MM.1S (cell line): ENCODE measurements around the gene CNNM2.

Source experiments
- DNase-seq: peaks from one replicate; pipeline ENCODE4 v3.0.0-alpha.2; 2015
- H2AFZ ChIP-seq: fragments of 300-600 bp; sonication (generic); 2 replicates; pipeline ENCODE4 v1.6.0; 2016; ENCODE audit warnings: antibody characterized with exemption, low read length
- H3F3A ChIP-seq: fragments of 300-600 bp; sonication (generic); 2 replicates; pipeline ENCODE4 v1.6.1; 2016; ENCODE audit warnings: mild to moderate bottlenecking, antibody characterized with exemption, low read length, moderate library complexity, mixed read lengths; ENCODE audit not compliant: insufficient read depth
- H3K27ac ChIP-seq: fragments of 300-600 bp; sonication (generic); 2 replicates; pipeline ENCODE4 v1.5.1; 2016; ENCODE audit warnings: mild to moderate bottlenecking, low read length
- H3K27me3 ChIP-seq: fragments of 300-600 bp; sonication (generic); replicated peaks from 2 replicates; pipeline ENCODE4 v1.6.0; 2016; ENCODE audit warnings: low read length; ENCODE audit not compliant: insufficient read depth
- H3K36me3 ChIP-seq: fragments of 300-600 bp; sonication (generic); replicated peaks from 2 replicates; pipeline ENCODE4 v1.6.1; 2016; ENCODE audit warnings: mild to moderate bottlenecking, low read length, mixed read lengths; ENCODE audit not compliant: insufficient read depth
- H3K4me1 ChIP-seq: fragments of 300-600 bp; sonication (generic); 2 replicates; pipeline ENCODE4 v1.6.1; 2016; ENCODE audit warnings: low read length, mixed read lengths
- H3K4me2 ChIP-seq: fragments of 300-600 bp; sonication (generic); 2 replicates; pipeline ENCODE4 v1.6.0; 2016; ENCODE audit warnings: low read depth, low read length
- H3K4me3 ChIP-seq: fragments of 300-600 bp; sonication (generic); 2 replicates; pipeline ENCODE4 v1.5.1; 2016; ENCODE audit warnings: low read length, mixed read lengths
- H3K79me2 ChIP-seq: fragments of 300-600 bp; sonication (generic); 2 replicates; pipeline ENCODE4 v1.6.1; 2016; ENCODE audit warnings: mixed run types, low read length, mixed read lengths
- H3K9ac ChIP-seq: fragments of 300-600 bp; sonication (generic); 2 replicates; pipeline ENCODE4 v1.6.1; 2016; ENCODE audit warnings: low read length, mixed read lengths
- H3K9me2 ChIP-seq: fragments of 300-600 bp; sonication (generic); replicated peaks from 2 replicates; pipeline ENCODE4 v1.6.1; 2016; ENCODE audit warnings: mild to moderate bottlenecking, low read length, mixed read lengths; ENCODE audit not compliant: insufficient read depth
- H3K9me3 ChIP-seq: fragments of 300-600 bp; sonication (generic); replicated peaks from 2 replicates; pipeline ENCODE4 v1.6.1; 2016; ENCODE audit warnings: mild to moderate bottlenecking, low read length, mixed read lengths; ENCODE audit not compliant: insufficient read depth
- H4K20me1 ChIP-seq: fragments of 300-600 bp; sonication (generic); 2 replicates; pipeline ENCODE4 v1.6.1; 2016; ENCODE audit warnings: mild to moderate bottlenecking, low read length, moderate library complexity, mixed read lengths; ENCODE audit not compliant: insufficient read depth
- CTCF ChIP-seq: fragments of 300-600 bp; sonication (generic); IDR thresholded peaks from 2 replicates; pipeline ENCODE4 v1.5.1; 2016; ENCODE audit warnings: antibody characterized with exemption, low read length, mixed read lengths
- EZH2 ChIP-seq: fragments of 300-600 bp; sonication (generic); optimal IDR thresholded peaks from 2 replicates; pipeline ENCODE3; 2017; ENCODE audit warnings: low read depth, mild to moderate bottlenecking, antibody characterized with exemption, low read length, mixed read lengths
- EZH2phosphoT487 ChIP-seq: fragments of 300-600 bp; sonication (generic); IDR thresholded peaks from 2 replicates; pipeline ENCODE4 v1.6.1; 2018; ENCODE audit warnings: antibody characterized with exemption, low read length

The CNNM2 gene

GRCh38 chr10:103021900-103022293 lies 103.8 kb downstream of the CNNM2 start:
- Histone ChIP-seq H3K4me2 (no peak overlapping the region), H3K27ac (no peak overlapping the region), H3K27me3 (no peaks in the 10 kb centered on the region), H3K9me3 (no peaks in the 10 kb centered on the region), H3K4me1 (no peaks in the 10 kb centered on the region), H3K4me3 (no peak overlapping the region), H3K9ac (no peak overlapping the region), H3K36me3 (no peaks in the 10 kb centered on the region), H3K9me2 (no peaks in the 10 kb centered on the region), H3F3A (no peaks in the 10 kb centered on the region), H4K20me1 (no peaks in the 10 kb centered on the region), H3K79me2 (no peaks in the 10 kb centered on the region), H2AFZ (no peak overlapping the region)
- TF ChIP-seq CTCF (no peak), EZH2 (no peak), EZH2phosphoT487 (no peak)
- DNase-seq, result no peak

GRCh38 chr10:103025696-103026095 lies 107.6 kb downstream of the CNNM2 start:
- no peak overlapping the region for H2AFZ ChIP-seq
- no peaks in the 10 kb centered on the region for H3K4me1 ChIP-seq
- H3F3A ChIP-seq, result no peaks in the 10 kb centered on the region
- no peak overlapping the region for H3K27ac ChIP-seq
- H3K27me3 ChIP-seq, result no peaks in the 10 kb centered on the region
- H3K9me3 ChIP-seq, result no peaks in the 10 kb centered on the region
- H4K20me1 ChIP-seq, result no peaks in the 10 kb centered on the region
- no peak overlapping the region for H3K9ac ChIP-seq
- H3K36me3 ChIP-seq, result no peaks in the 10 kb centered on the region
- no peaks in the 10 kb centered on the region for H3K9me2 ChIP-seq
- no peak for DNase-seq
- H3K4me2 ChIP-seq, result no peak overlapping the region
- no peaks in the 10 kb centered on the region for H3K79me2 ChIP-seq
- TF ChIP-seq EZH2 (no peak), EZH2phosphoT487 (no peak), CTCF (no peak)
- H3K4me3 ChIP-seq, result no peak overlapping the region

GRCh38 chr10:103038570-103038969 lies 120.5 kb downstream of the CNNM2 start:
- Histone ChIP-seq H3K9ac (no peak overlapping the region), H3K9me3 (no peaks in the 10 kb centered on the region), H3K4me1 (no peaks in the 10 kb centered on the region), H4K20me1 (no peaks in the 10 kb centered on the region), H3K4me3 (no peak overlapping the region), H3K79me2 (no peaks in the 10 kb centered on the region), H3K27me3 (no peaks in the 10 kb centered on the region), H3K9me2 (no peaks in the 10 kb centered on the region), H3K36me3 (no peaks in the 10 kb centered on the region), H3F3A (no peaks in the 10 kb centered on the region), H3K27ac (no peak overlapping the region), H2AFZ (no peak overlapping the region), H3K4me2 (no peak overlapping the region)
- TF ChIP-seq EZH2phosphoT487, result no peak
- TF ChIP-seq EZH2, result no peak
- no peak for TF ChIP-seq CTCF
- DNase-seq, result no peak
